Measurements from ENCODE around the gene APBA1.

Gene APBA1

GRCh38 chr9:69658987-69659675 is 13.0 kb downstream of the APBA1 start:
- in situ Hi-C loops (cut with HindIII; ENCODE audit: low sequenced_read_pairs): no loop called here

DNA sequence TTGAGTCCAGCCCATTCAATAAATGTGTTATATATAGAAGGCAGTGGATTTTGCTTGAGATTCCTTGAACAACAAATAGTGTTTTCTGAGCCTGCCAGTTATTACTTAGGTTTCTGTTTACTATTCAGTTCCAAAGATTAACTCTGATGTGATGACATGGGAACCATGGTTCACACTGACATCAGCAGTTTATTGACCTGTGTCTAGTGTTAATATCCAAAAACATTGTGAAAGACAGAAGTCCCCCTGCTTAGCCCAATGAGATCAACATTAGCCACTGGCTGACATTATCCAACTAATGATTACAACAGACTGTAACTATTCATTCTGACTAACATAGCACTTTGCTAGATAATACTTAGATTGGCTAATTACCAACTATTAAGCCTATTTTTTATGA is 14.9 kb downstream of the APBA1 start:
- in situ Hi-C loops (cut with HindIII; ENCODE audit: low sequenced_read_pairs): no loop called here

GRCh38 chr9:69655065-69655464 is 17.1 kb downstream of the APBA1 start:
- in situ Hi-C loops (cut with HindIII; ENCODE audit: low sequenced_read_pairs): no loop called here

GRCh38 chr9:69653261-69653660 is 18.9 kb downstream of the APBA1 start:
- in situ Hi-C loops (cut with HindIII; ENCODE audit: low sequenced_read_pairs): no loop called here

GRCh38 chr9:69649566-69650250 is 22.5 kb downstream of the APBA1 start:
- in situ Hi-C loops (cut with HindIII; ENCODE audit: low sequenced_read_pairs): loop anchor here (5.0 kb wide), 1 partner anchor 53 kb away; no protein-coding TSS in a partner anchor

DNA sequence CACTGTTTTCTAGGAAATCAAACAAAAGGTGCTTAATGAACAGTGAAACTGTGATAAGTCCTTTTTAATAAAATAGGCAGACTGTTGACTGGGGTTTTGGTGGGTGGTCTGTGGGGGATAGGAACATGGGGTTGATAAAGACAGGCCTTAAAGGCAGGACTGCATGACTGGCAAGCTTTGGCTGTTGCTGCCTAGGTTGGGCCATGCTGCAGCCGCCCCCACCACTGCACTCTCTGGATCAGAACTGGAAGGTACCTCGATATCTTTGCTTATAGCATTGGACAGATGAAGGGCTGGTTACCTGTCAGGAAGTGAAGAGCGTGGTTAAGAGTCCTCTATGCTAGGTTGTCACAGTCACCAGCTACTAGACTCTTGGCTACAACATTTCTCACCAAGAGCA is 24.4 kb downstream of the APBA1 start:
- in situ Hi-C loops (cut with HindIII; ENCODE audit: low sequenced_read_pairs): loop anchor here (5.0 kb wide), 1 partner anchor 54 kb away; no protein-coding TSS in a partner anchor

DNA sequence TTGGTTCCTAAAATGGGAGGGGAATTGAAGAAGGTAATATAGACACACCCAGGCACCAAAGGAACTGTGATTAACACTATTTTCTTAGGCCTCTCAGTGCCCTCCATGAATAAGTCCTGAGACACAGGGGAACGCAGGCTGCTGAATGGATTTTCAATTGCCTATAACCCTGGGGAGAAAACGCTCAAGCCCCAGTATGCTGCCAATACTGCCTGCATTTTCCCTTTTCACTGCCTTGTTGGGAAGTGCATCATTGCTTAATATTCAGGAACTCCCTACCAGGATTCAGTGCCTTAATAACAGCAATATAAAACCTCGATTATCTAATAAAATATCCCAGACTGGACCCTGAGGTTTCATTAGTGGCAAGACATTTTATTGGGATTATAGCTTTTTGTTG is 25.4 kb downstream of the APBA1 start:
- in situ Hi-C loops (cut with HindIII; ENCODE audit: low sequenced_read_pairs): loop anchor here (5.0 kb wide), 1 partner anchor 55 kb away; no protein-coding TSS in a partner anchor

GRCh38 chr9:69645488-69645887 is 26.7 kb downstream of the APBA1 start:
- in situ Hi-C loops (cut with HindIII; ENCODE audit: low sequenced_read_pairs): loop anchor here (5.0 kb wide), 1 partner anchor 57 kb away; no protein-coding TSS in a partner anchor

GRCh38 chr9:69643098-69643497 is 29.1 kb downstream of the APBA1 start:
- in situ Hi-C loops (cut with HindIII; ENCODE audit: low sequenced_read_pairs): no loop called here

GRCh38 chr9:69637817-69638200 is 34.4 kb downstream of the APBA1 start:
- in situ Hi-C loops (cut with HindIII; ENCODE audit: low sequenced_read_pairs): no loop called here

DNA sequence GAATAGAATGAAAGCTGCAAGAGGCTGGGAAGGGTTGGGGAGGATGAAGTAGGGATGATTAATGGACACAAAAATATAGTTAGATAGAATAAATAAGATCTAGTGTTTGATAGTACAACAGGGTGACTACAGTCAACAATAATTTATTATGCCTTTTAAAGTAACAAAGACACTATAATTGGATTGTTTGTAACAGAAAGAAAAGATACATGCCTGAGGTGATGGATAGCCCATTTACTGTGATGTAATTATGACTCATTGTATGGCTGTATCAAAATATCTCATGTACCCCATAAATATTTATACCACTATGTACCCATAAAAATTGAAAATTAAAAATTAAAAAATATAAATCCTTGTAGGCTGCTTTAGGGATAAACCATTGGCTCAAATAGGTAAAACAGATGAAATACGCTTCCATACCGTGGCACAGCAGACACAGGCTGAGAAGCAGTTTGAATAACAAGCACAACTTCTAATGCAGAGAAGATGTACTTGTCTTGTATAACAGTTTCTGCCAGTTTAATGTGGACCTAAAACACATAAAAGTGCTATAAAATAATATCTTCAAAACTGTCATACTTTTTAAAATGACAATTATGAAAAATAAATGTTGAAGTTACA is 34.9 kb downstream of the APBA1 start:
- in situ Hi-C loops (cut with HindIII; ENCODE audit: low sequenced_read_pairs): no loop called here

GRCh38 chr9:69633716-69634115 is 38.5 kb downstream of the APBA1 start:
- in situ Hi-C loops (cut with HindIII; ENCODE audit: low sequenced_read_pairs): no loop called here

DNA sequence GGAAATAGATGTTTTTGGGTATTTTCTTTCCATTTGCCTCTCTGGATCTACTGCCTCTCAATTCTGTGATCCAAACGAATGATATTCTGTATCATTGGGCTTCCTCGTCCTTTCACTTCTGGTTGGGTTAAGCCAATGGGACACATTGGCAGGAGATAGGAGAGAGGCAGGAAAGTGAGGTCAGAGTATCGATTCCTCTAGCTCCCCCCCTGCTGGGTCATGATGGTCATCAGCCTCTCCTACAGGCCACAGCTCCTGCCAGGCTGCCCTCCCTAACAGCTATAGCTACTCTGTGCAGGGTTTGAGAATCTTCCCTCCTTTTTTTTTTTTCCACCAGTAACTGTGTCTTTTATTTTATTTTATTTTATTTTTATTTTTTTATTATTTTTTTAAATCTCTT is 39.4 kb downstream of the APBA1 start:
- in situ Hi-C loops (cut with HindIII; ENCODE audit: low sequenced_read_pairs): no loop called here

DNA sequence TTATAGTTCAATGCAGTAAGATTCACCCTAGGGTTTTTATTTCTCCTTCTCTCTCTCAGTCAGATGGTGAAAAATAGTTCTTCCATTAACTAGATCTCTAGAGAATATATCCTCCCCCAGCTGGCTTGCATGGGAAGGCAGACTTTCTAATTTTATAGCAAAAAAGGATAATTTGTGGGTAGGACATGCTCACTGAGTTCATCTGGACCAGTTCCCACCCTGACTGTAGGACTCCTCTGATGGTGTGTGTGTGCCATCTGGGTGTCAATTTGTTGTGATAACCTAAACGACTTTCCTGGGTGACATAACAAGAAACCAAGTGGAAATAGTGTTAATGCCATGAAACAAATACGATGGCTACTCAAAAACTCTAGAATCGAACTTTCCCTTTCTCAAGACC is 44.9 kb downstream of the APBA1 start:
- in situ Hi-C loops (cut with HindIII; ENCODE audit: low sequenced_read_pairs): no loop called here

DNA sequence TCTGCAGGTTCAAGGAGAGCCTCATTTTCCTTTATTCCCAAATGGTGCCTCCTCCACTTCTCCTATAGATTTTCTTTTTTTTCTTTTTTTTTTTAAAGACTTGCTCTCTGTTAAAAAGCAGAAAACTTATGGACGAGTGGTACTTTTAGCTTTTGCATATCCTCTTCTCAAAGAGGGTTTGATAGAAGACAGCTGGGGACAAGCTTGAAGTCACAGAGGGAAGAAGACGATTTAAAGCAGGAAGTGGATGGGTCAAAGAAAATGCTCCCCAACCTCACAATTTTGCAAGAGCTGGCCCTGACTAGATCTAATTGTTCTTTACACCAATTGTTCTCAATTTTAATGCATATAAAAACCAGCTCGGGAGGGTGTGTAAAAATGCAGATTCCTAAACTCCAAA is 48.9 kb downstream of the APBA1 start:
- in situ Hi-C loops (cut with HindIII; ENCODE audit: low sequenced_read_pairs): no loop called here

GRCh38 chr9:69622676-69623075 is 49.5 kb downstream of the APBA1 start:
- in situ Hi-C loops (cut with HindIII; ENCODE audit: low sequenced_read_pairs): no loop called here

DNA sequence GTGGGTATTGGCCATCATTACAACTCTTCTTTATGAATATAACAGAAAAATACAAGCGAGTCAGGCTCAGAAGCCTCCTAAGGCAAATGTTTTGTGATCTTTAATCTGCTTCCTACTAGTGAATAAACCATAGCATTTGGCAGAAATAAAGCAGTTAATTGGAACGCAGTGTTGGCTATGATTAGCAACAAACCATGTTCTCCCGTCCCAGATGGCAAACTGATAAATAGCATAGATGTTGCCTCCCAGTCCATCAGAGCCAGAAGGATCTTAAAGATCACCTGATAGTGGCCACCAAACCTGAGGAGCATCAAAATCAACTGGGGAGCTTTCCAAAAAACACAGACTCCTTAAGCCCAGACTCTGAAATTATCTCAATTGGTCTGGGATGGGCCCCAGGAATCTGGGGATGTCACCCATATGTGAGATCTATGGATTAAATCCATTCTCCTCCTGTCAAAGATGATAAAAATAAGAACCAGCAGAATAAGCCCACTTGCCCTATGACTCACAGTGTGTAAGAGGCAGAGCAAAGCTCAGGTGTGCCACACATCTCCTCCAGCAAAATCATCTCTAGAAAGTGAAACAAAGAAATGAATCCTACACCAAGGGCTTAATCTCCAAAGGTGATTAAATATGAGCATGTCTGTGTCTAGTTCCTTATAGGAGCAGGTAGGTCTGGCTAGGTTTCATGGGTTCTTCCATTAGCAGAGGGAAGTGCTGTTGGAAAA is 50.3 kb downstream of the APBA1 start:
- in situ Hi-C loops (cut with HindIII; ENCODE audit: low sequenced_read_pairs): no loop called here

DNA sequence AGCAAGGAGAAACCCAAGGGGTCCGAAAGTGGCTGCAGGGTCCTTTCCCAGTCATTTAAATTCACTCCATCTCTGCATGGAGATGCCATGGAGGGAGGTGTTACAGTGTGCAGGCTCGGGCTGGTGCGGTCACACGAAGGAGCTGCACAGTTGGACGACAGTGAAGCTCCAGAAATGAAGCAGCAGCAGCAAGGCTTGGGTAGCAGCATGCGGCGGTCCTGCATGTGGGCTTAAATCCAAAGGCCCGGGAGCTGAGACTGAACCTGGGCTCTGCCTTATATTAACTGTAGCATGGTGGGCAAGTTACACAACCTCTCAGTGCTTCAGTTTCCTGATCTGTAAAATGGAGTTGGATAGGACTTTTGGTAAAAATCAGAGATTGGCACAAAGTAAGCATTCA is 51.4 kb downstream of the APBA1 start:
- in situ Hi-C loops (cut with HindIII; ENCODE audit: low sequenced_read_pairs): no loop called here

GRCh38 chr9:69619233-69619632 is 52.9 kb downstream of the APBA1 start:
- in situ Hi-C loops (cut with HindIII; ENCODE audit: low sequenced_read_pairs): no loop called here

DNA sequence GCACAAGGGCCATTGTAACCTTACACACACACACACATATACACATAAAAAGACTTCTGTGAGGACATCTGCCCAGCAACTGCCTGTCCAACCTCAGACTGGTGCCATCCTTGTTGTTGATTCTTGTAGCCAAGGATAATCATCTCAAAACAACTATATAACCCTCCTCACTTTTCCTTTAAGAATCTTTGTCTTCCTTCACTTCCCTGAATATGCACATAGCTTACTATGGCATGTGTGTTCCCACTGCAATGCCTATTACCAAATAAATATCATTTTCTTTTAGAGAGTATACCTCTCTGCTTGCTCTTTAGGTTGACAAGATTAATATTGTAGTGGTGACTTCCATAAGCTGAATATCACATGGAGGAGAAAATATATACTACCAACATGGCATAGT is 55.2 kb downstream of the APBA1 start:
- in situ Hi-C loops (cut with HindIII; ENCODE audit: low sequenced_read_pairs): no loop called here

DNA sequence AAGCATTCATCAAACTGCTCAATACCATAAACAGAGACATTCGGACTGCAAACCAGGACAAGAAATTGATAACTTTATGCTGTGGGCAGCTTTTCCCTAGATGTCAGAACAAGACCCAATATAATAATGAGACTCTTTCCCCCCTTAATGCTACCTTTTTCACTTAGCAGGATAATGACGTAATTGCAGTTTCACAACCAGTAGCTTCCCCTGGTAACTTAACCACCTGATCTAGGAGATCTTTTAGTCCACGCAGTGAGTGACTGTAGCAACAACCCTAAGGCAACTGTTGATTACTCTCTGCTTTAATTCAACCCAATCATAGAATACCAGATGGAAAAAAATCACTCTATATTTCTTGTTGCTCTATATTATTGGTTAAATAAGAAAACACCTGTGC is 56.3 kb downstream of the APBA1 start:
- in situ Hi-C loops (cut with HindIII; ENCODE audit: low sequenced_read_pairs): no loop called here
